ENCODE data around the gene FOXO3.

FOXO3 gene

DNA sequence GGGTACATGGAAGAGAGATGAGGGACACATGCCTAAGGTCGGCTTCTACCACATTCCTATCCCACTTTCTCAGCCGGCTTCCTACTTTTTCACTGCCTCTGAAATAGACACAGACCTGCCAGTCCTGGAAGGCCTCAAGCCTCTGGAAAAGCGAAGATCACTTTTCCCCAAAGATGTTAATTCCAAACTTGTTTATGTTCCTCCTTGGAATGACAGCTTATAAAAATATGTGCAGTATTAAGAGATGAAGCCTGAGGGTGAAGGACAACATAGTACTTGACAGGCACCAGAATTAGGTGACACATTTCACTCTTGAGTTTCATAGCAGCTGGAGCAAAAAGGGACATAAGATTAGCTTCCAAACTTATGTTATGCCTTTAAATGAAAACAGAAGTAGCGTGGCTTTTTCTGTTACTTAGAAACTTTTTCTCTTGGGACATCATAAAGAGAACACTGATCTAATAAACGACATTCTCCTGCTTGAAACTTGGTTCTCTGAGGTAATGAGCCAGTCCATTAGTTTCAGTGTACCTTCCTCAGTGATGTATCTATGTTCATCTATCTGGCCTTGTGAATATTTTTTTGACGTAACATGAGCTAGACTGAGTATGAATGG is 25.3 kb downstream of the FOXO3 start:
- no peak overlapping the region for H3K4me3 ChIP-seq (ENCODE audit: low read length in 2 of 2)
- peaks cover 82% of the 10 kb centered on the region for H3K4me1 ChIP-seq (ENCODE audit: control insufficient read depth, insufficient read depth, low read length)
- no peaks in the 10 kb centered on the region for H3K36me3 ChIP-seq (ENCODE audit: control insufficient read depth in 2 of 2, insufficient read depth in 2 of 2, low read length in 2 of 2)
- peak overlapping the region; percentile 61 for H3K27ac ChIP-seq (ENCODE audit: low read length)
- no peaks in the 10 kb centered on the region for H3K9me3 ChIP-seq (ENCODE audit: control insufficient read depth in 2 of 2, low read length in 2 of 2)
- H3K27me3 ChIP-seq (ENCODE audit: control insufficient read depth in 1 of 2, insufficient read depth in 2 of 2, low read length in 2 of 2), result no peaks in the 10 kb centered on the region
- no peak overlapping the region for H3K9ac ChIP-seq (ENCODE audit: low read length in 2 of 2)

DNA sequence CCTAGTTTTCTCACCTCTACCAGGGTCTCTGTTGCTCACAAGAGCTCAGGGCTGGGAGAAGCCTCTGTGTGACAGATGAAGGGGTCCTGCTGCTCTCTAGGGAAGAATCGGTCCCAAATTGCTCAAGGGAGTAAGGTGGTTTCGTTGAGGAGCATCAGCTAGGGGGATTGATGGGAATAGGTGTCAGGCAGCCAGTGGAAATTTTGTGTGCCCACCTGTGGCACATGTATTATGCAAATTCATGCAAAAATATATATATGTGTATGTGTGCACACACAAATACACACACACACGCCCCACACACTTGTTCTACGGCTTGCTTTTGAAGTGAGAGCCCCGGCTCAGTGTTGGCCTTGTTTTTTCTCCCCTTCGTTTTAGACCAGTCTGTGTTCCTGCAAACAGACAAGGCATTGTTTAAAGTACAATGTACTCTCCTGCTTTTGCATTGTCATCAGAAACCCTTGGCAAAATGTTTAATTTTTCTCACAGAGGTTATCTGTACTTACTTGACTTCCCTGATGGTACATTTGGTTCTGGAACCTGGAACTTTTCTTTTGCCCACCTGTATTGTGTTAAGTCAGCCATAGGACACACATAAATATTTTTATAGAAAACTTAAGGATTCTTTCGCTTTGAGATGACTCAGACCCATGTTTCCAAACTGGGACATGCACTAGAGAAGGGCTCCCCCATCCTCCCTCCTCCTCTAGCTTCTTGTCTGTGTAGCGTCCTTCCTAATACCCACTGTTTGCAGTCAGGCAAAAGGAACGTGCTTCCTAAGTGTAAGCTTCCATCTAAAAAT is 26.7 kb downstream of the FOXO3 start:
- Histone ChIP-seq H3K36me3 (ENCODE audit: control insufficient read depth in 2 of 2, insufficient read depth in 2 of 2, low read length in 2 of 2) (no peaks in the 10 kb centered on the region), H3K9ac (ENCODE audit: low read length in 2 of 2) (peak overlapping the region; percentile 21 to 55), H3K4me3 (ENCODE audit: low read length in 2 of 2) (peak overlapping the region; percentile 4 to 20), H3K27me3 (ENCODE audit: control insufficient read depth in 1 of 2, insufficient read depth in 2 of 2, low read length in 2 of 2) (no peaks in the 10 kb centered on the region), H3K4me1 (ENCODE audit: control insufficient read depth, insufficient read depth, low read length) (peaks cover 89% of the 10 kb centered on the region), H3K9me3 (ENCODE audit: control insufficient read depth in 2 of 2, low read length in 2 of 2) (no peaks in the 10 kb centered on the region), H3K27ac (ENCODE audit: low read length) (peak overlapping the region; percentile 72)

GRCh38 chr6:108588586-108588985 is 27.9 kb downstream of the FOXO3 start:
- Histone ChIP-seq H3K4me1 (ENCODE audit: control insufficient read depth, insufficient read depth, low read length) (peaks cover 83% of the 10 kb centered on the region), H3K9ac (ENCODE audit: low read length in 2 of 2) (peak overlapping the region; percentile 43 to 52), H3K9me3 (ENCODE audit: control insufficient read depth in 2 of 2, low read length in 2 of 2) (no peaks in the 10 kb centered on the region), H3K27me3 (ENCODE audit: control insufficient read depth in 1 of 2, insufficient read depth in 2 of 2, low read length in 2 of 2) (no peaks in the 10 kb centered on the region), H3K27ac (ENCODE audit: low read length) (peak overlapping the region; percentile 76), H3K36me3 (ENCODE audit: control insufficient read depth in 2 of 2, insufficient read depth in 2 of 2, low read length in 2 of 2) (no peaks in the 10 kb centered on the region), H3K4me3 (ENCODE audit: low read length in 2 of 2) (peak overlapping the region; percentile 38 to 56)

DNA sequence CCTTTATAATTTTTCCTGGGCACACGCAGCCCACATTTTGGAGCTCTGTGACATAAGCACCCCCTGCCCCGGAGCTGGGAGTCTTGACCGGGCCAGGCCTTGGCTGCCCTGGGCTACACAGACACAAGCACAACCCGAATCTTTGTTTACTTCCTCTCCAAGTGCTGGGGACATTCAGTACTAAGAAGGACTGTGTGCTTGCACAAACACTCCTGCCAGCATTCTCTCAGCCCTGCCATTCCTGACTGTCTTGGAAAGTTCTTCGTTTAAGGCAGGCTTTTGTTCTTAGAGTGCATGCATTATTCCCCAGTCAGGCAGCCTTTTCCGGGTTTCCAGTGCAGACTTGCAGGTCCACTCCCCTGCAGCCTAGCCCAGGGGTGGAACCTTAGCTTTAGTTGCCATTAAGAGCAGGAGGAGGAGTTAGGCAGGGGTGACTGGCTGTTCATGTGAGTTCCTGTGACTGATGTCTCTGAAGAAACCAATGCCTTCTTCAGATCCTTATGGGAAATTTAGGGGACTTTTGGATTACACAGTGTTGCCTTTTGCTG is 28.6 kb downstream of the FOXO3 start:
- H3K27me3 ChIP-seq (ENCODE audit: control insufficient read depth in 1 of 2, insufficient read depth in 2 of 2, low read length in 2 of 2), result no peaks in the 10 kb centered on the region
- H3K9me3 ChIP-seq (ENCODE audit: control insufficient read depth in 2 of 2, low read length in 2 of 2), result no peaks in the 10 kb centered on the region
- H3K4me3 ChIP-seq (ENCODE audit: low read length in 2 of 2), result peak overlapping the region; percentile 38 to 56
- H3K36me3 ChIP-seq (ENCODE audit: control insufficient read depth in 2 of 2, insufficient read depth in 2 of 2, low read length in 2 of 2), result no peaks in the 10 kb centered on the region
- peak overlapping the region; percentile 76 for H3K27ac ChIP-seq (ENCODE audit: low read length)
- peak overlapping the region; percentile 43 to 52 for H3K9ac ChIP-seq (ENCODE audit: low read length in 2 of 2)
- peaks cover 81% of the 10 kb centered on the region for H3K4me1 ChIP-seq (ENCODE audit: control insufficient read depth, insufficient read depth, low read length)

DNA sequence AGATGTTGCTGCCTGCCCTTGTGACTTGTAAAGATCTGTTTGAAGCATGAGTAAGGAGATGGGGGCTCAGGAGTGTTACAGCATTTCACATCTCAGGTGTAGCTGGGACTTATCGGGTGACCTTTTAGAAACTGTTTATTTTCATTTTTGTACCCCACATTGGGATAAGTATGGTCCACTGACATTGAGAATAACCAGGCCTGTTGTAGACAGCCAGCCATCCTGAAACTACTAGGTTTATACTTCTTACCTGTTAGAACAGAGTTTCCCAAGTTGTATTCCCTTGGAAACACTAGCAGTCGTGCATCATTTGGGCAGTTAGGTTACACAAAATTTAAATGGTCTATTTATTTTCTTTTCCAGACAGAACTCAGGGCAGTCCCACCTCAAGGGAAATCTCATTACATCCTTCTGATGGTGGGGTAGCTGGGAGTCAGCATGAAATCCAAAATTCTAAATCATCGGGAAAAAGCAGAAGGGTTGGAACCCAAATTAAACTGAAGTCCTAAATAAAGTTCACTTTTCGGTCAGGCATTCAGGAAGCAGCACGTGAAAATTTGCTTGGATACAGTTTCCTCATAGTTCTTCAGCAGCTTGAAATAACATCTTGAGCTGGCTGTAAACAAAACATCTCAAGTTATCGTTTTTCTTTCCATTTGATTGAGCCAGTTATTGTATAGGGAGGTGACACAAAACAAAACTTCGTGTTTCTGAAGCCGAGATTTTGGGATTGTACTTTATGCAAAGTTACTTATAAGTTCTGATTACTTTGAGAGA is 30.5 kb downstream of the FOXO3 start:
- H3K27ac ChIP-seq (ENCODE audit: low read length), result peak overlapping the region; percentile 77
- peak overlapping the region; percentile 38 to 52 for H3K9ac ChIP-seq (ENCODE audit: low read length in 2 of 2)

GRCh38 chr6:108592371-108593337 is 31.9 kb downstream of the FOXO3 start:
- no peaks in the 10 kb centered on the region for H3K9me3 ChIP-seq (ENCODE audit: control insufficient read depth in 2 of 2, low read length in 2 of 2)
- no peaks in the 10 kb centered on the region for H3K36me3 ChIP-seq (ENCODE audit: control insufficient read depth in 2 of 2, insufficient read depth in 2 of 2, low read length in 2 of 2)
- H3K4me1 ChIP-seq (ENCODE audit: control insufficient read depth, insufficient read depth, low read length), result peaks cover 84% of the 10 kb centered on the region
- peak overlapping the region in 1 of 2 donors; percentile 8 for H3K9ac ChIP-seq (ENCODE audit: low read length in 2 of 2)
- peak overlapping the region; percentile 77 for H3K27ac ChIP-seq (ENCODE audit: low read length)
- peak overlapping the region in 1 of 2 donors; percentile 40 for H3K4me3 ChIP-seq (ENCODE audit: low read length in 2 of 2)
- no peaks in the 10 kb centered on the region for H3K27me3 ChIP-seq (ENCODE audit: control insufficient read depth in 1 of 2, insufficient read depth in 2 of 2, low read length in 2 of 2)

More for the DNA sequence above, 30.5 kb downstream of the FOXO3 start:
- Histone ChIP-seq H3K9me3 (ENCODE audit: control insufficient read depth in 2 of 2, low read length in 2 of 2) (no peaks in the 10 kb centered on the region), H3K27me3 (ENCODE audit: control insufficient read depth in 1 of 2, insufficient read depth in 2 of 2, low read length in 2 of 2) (no peaks in the 10 kb centered on the region), H3K36me3 (ENCODE audit: control insufficient read depth in 2 of 2, insufficient read depth in 2 of 2, low read length in 2 of 2) (no peaks in the 10 kb centered on the region), H3K4me1 (ENCODE audit: control insufficient read depth, insufficient read depth, low read length) (peaks cover 84% of the 10 kb centered on the region), H3K4me3 (ENCODE audit: low read length in 2 of 2) (peak overlapping the region in 1 of 2 donors; percentile 9)

- Histone ChIP-seq H3K4me3 (ENCODE audit: low read length in 2 of 2) (peak overlapping the region in 1 of 2 donors; percentile 8), H3K27me3 (ENCODE audit: control insufficient read depth in 1 of 2, insufficient read depth in 2 of 2, low read length in 2 of 2) (no peaks in the 10 kb centered on the region)
These were observed 33.4 kb downstream of the FOXO3 start for GRCh38 chr6:108594151-108594550.

DNA sequence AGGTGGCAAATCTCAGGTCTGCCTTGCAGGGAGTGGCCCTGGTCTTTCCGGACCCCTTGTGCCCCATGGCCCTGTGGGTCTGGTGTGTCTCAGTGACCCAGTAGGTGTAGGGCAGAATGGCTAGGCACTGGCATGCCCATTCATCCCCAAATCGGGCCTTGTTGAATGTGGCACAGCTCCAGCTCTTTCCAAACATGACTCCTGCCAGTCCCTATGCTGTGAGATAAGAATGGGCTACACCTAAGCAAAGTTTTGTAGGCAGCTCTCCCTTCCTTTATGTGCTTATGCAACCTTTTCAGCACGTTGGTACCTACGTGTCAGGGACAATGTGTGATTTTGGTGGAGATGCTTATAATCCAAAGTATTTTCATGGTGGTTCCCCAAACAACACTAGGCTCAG is 33.9 kb downstream of the FOXO3 start:
- peak overlapping the region; percentile 41 for H3K27ac ChIP-seq (ENCODE audit: low read length)
- no peaks in the 10 kb centered on the region for H3K27me3 ChIP-seq (ENCODE audit: control insufficient read depth in 1 of 2, insufficient read depth in 2 of 2, low read length in 2 of 2)
- H3K36me3 ChIP-seq (ENCODE audit: control insufficient read depth in 2 of 2, insufficient read depth in 2 of 2, low read length in 2 of 2), result no peaks in the 10 kb centered on the region
- H3K4me3 ChIP-seq (ENCODE audit: low read length in 2 of 2), result peak overlapping the region in 1 of 2 donors; percentile 8
- peaks cover 74% of the 10 kb centered on the region for H3K4me1 ChIP-seq (ENCODE audit: control insufficient read depth, insufficient read depth, low read length)
- H3K9me3 ChIP-seq (ENCODE audit: control insufficient read depth in 2 of 2, low read length in 2 of 2), result no peaks in the 10 kb centered on the region
- H3K9ac ChIP-seq (ENCODE audit: low read length in 2 of 2), result no peak overlapping the region

More at GRCh38 chr6:108594151-108594550, 33.4 kb downstream of the FOXO3 start:
- peak overlapping the region; percentile 41 for H3K27ac ChIP-seq (ENCODE audit: low read length)
- peaks cover 79% of the 10 kb centered on the region for H3K4me1 ChIP-seq (ENCODE audit: control insufficient read depth, insufficient read depth, low read length)
- no peaks in the 10 kb centered on the region for H3K36me3 ChIP-seq (ENCODE audit: control insufficient read depth in 2 of 2, insufficient read depth in 2 of 2, low read length in 2 of 2)
- H3K9me3 ChIP-seq (ENCODE audit: control insufficient read depth in 2 of 2, low read length in 2 of 2), result no peaks in the 10 kb centered on the region
- H3K9ac ChIP-seq (ENCODE audit: low read length in 2 of 2), result no peak overlapping the region

- H3K4me3 ChIP-seq (ENCODE audit: low read length in 2 of 2), result no peak overlapping the region
- H3K9me3 ChIP-seq (ENCODE audit: control insufficient read depth in 2 of 2, low read length in 2 of 2), result no peaks in the 10 kb centered on the region
- no peaks in the 10 kb centered on the region for H3K27me3 ChIP-seq (ENCODE audit: control insufficient read depth in 1 of 2, insufficient read depth in 2 of 2, low read length in 2 of 2)
- no peak overlapping the region for H3K9ac ChIP-seq (ENCODE audit: low read length in 2 of 2)
- H3K27ac ChIP-seq (ENCODE audit: low read length), result no peak overlapping the region
- peaks cover 51% of the 10 kb centered on the region for H3K4me1 ChIP-seq (ENCODE audit: control insufficient read depth, insufficient read depth, low read length)
- no peaks in the 10 kb centered on the region for H3K36me3 ChIP-seq (ENCODE audit: control insufficient read depth in 2 of 2, insufficient read depth in 2 of 2, low read length in 2 of 2)
These were observed 36.2 kb downstream of the FOXO3 start for GRCh38 chr6:108596956-108597355.
